ENCODE data around the gene GPR137C. TPM values are rescaled to one million over a fixed set of nuclear protein-coding genes. Genes with fewer than 3 reads are reported as not detected.

Gene GPR137C
- total RNA-seq, 1 experiment from 2014 or later: 1.2 TPM

GRCh38 chr14:52686176-52686575, 133.5 kb downstream of the GPR137C start:
- DNase-seq: no peak
- H3K27me3 ChIP-seq (ENCODE audit: insufficient read depth, low read depth): no peaks in the 10 kb centered on the region
- POLR2A ChIA-PET (ENCODE audit: unreplicated experiment): no interaction called here
- 0 out of 2 replicates have a peak, but pooled peaks cover 4% of the 10 kb centered on the region for H3K4me1 ChIP-seq (replicated peaks; ENCODE audit: insufficient read depth)
- no TSS peak for BruUV-seq (replicated peaks)
- TF ChIP-seq CTCF (conservative IDR thresholded peaks at IDR 0.05) (no peak), EZH2 (IDR thresholded peaks at IDR 0.05; ENCODE audit: low read depth) (no peak)
- no peaks in the 10 kb centered on the region for H3K9me3 ChIP-seq (ENCODE audit: insufficient read depth, low read depth)
- CTCF ChIA-PET: no interaction called here
- no peak overlapping the region for H3K4me2 ChIP-seq
- intact Hi-C loops (cut with micrococcal nuclease; ENCODE audit: unreplicated experiment): no loop called here
- H3K4me3 ChIP-seq: no peak overlapping the region
- peaks cover 2% of the 10 kb centered on the region; the same call in 1 of the 2 replicates for H3K36me3 ChIP-seq (ENCODE audit: low read depth)
- H3K27ac ChIP-seq: no peak overlapping the region
- no peaks in the 10 kb centered on the region for H3K9me2 ChIP-seq (ENCODE audit: insufficient read depth)
- no peak overlapping the region for H2AFZ ChIP-seq
- H4K20me1 ChIP-seq (ENCODE audit: insufficient read depth): peaks cover 8% of the 10 kb centered on the region; the same call in 1 of the 2 replicates
- H3F3A ChIP-seq (ENCODE audit: insufficient read depth, low read depth): no peaks in the 10 kb centered on the region
- H3K79me2 ChIP-seq (ENCODE audit: low read depth): peaks cover 80% of the 10 kb centered on the region

Other genes starting within 250 kb of the GPR137C start
- 0.15 TPM in 1 of 2 replicates, not detected in the other for gene PTGER2, start 238.5 kb upstream of the GPR137C start, total RNA-seq (2021)
- 5.7 and 7.9 TPM in 2 replicates for gene TXNDC16, start 331 bp upstream of the GPR137C start, total RNA-seq (2021)
- 83.6 and 83.9 TPM in 2 replicates for gene ERO1A, start 142.7 kb downstream of the GPR137C start, total RNA-seq (2021)
- gene PSMC6, start 154.4 kb downstream of the GPR137C start, total RNA-seq (2021): 83.0 and 96.5 TPM in 2 replicates
- 7.0 and 10.8 TPM in 2 replicates for gene STYX, start 177.3 kb downstream of the GPR137C start, total RNA-seq (2021)
- 43.2 and 45.2 TPM in 2 replicates for gene GNPNAT1, start 238.8 kb downstream of the GPR137C start, total RNA-seq (2021)

All from PC-9 (cell line).